Germinal center (tissue), 1 donor: ENCODE data around the gene NGFR.

Source experiments
- DNase-seq: peaks from one replicate; pipeline ENCODE4 v3.0.0; 2012; ENCODE audit warnings: mixed read lengths, low spot score

The NGFR gene

GRCh38 chr17:49494986-49495841 is at the start of gene NGFR:
Gene NGFR (plus strand): TSS chr17:49495293. CDS start chr17:49495418, 125 bp downstream.
- peak; percentile 87 for DNase-seq

GRCh38 chr17:49445591-49445990 is 49.5 kb upstream of the NGFR start:
- DNase-seq, result no peak

GRCh38 chr17:49447628-49448302 is 47.3 kb upstream of the NGFR start:
- no peak for DNase-seq

- no peak for DNase-seq
Measured at GRCh38 chr17:49450181-49450580, 44.9 kb upstream of the NGFR start.

- DNase-seq, result no peak
Measured at GRCh38 chr17:49450735-49451134, 44.4 kb upstream of the NGFR start.

GRCh38 chr17:49452201-49452600 is 42.9 kb upstream of the NGFR start:
- no peak for DNase-seq

GRCh38 chr17:49452661-49453060 is 42.4 kb upstream of the NGFR start:
- no peak for DNase-seq

- DNase-seq, result no peak
Measured at GRCh38 chr17:49454050-49454449, 41.0 kb upstream of the NGFR start.

GRCh38 chr17:49455272-49455861 is 39.7 kb upstream of the NGFR start:
- no peak for DNase-seq

GRCh38 chr17:49456183-49456965 is 38.7 kb upstream of the NGFR start:
- DNase-seq, result no peak

GRCh38 chr17:49457564-49458535 is 37.2 kb upstream of the NGFR start:
- no peak for DNase-seq

- no peak for DNase-seq
Measured at GRCh38 chr17:49459401-49459984, 35.6 kb upstream of the NGFR start.

GRCh38 chr17:49460401-49460800 is 34.7 kb upstream of the NGFR start:
- no peak for DNase-seq

- DNase-seq, result no peak
Measured at GRCh38 chr17:49461580-49461979, 33.5 kb upstream of the NGFR start.

- no peak for DNase-seq
Measured at GRCh38 chr17:49464049-49464448, 31.0 kb upstream of the NGFR start.

GRCh38 chr17:49465331-49465903 is 29.7 kb upstream of the NGFR start:
- no peak for DNase-seq

- DNase-seq, result no peak
Measured at GRCh38 chr17:49466436-49466835, 28.7 kb upstream of the NGFR start.

- DNase-seq, result no peak
Measured at GRCh38 chr17:49467175-49467574, 27.9 kb upstream of the NGFR start.

- no peak for DNase-seq
Measured at GRCh38 chr17:49468811-49469385, 26.2 kb upstream of the NGFR start.
